ENCODE data around the gene XPNPEP1. TPM values are rescaled to one million over a fixed set of nuclear protein-coding genes. Genes with fewer than 3 reads are reported as not detected.
A peak's percentile ranks its signal among the peaks of the same experiment; 100 is the strongest.

Gene XPNPEP1
- polyA plus RNA-seq, 1 of the 3 experiments (the other 2 are of a cell fraction) = 167 TPM

DNA sequence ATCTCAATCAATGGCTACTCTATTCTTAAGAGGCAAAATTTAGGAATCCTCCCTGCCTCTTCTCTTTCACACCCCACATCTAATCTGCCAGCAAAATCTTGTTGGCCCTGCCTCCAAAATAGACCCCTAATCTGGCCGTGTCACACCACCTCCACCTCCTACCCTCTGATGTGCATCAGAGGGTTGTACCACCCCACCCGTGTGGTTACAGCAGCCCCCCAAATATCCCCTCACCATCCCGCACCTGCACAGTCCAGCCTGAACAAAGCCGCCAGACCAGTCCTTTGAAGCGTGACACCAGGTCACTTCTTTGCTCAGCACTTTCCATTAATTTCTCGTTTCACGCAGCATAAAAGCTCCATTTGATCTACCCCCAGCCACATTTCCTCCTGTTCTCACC is 776 bp upstream of the XPNPEP1 start:
- POLR2A ChIA-PET = no interaction called here
- TF ChIP-seq MXI1 (IDR thresholded peaks at IDR 0.05; ENCODE audit: low read depth, low read length) = no peak
- no peak for TF ChIP-seq FOXM1 (IDR thresholded peaks at IDR 0.05; ENCODE audit: low read depth)
- H3K9me3 ChIP-seq = no peaks in the 10 kb centered on the region
- H3K36me3 ChIP-seq (replicated peaks in 1 of 2; ENCODE audit: control insufficient read depth in 1 of 2, insufficient read depth in 2 of 2, low read length in 1 of 2) = no peaks in the 10 kb centered on the region
- H2AFZ ChIP-seq (ENCODE audit: low read depth) = peak overlapping the region; percentile 99; the same call in 1 of the 2 replicates
- 96% methylated on average over 7 of the region's 7 CpGs for WGBS (ENCODE audit: low lambda C conversion rate)
- H3K4me1 ChIP-seq (ENCODE audit: control insufficient read depth in 1 of 2, insufficient read depth in 2 of 2, low read depth in 1 of 2, low read length in 1 of 2) = peaks cover 0 to 27% of the 10 kb centered on the region in 2 experiments; a peak in 1 of 4 replicates
- DNase-seq = no peak
- H3K9me2 ChIP-seq = no peaks in the 10 kb centered on the region
- no peak overlapping the region for H3K9ac ChIP-seq
- no peaks in the 10 kb centered on the region for H3K27me3 ChIP-seq (ENCODE audit: insufficient read depth)
- H3K79me2 ChIP-seq (ENCODE audit: insufficient read depth) = peaks cover 41% of the 10 kb centered on the region
- peak overlapping the region in 1 of 2 experiments; percentile 77; a peak in 2 of 4 replicates for H3K4me3 ChIP-seq (ENCODE audit: low read depth in 2 of 2, low read length in 1 of 2)
- H3K27ac ChIP-seq (ENCODE audit: low read depth in 2 of 2, low read length in 1 of 2) = peak overlapping the region in 1 of 2 experiments; percentile 80; a peak in 1 of 4 replicates
- no peaks in the 10 kb centered on the region for H3F3A ChIP-seq (replicated peaks; ENCODE audit: insufficient read depth)
- CTCF ChIA-PET = interaction anchor here (1.5 kb wide), 1 partner anchor 14 kb away, joined by 3 read pairs; no protein-coding TSS in a partner anchor
- H3K4me2 ChIP-seq = peak overlapping the region; percentile 59; the same call in 1 of the 2 replicates
- H4K20me1 ChIP-seq (ENCODE audit: insufficient read depth) = no peaks in the 10 kb centered on the region

DNA sequence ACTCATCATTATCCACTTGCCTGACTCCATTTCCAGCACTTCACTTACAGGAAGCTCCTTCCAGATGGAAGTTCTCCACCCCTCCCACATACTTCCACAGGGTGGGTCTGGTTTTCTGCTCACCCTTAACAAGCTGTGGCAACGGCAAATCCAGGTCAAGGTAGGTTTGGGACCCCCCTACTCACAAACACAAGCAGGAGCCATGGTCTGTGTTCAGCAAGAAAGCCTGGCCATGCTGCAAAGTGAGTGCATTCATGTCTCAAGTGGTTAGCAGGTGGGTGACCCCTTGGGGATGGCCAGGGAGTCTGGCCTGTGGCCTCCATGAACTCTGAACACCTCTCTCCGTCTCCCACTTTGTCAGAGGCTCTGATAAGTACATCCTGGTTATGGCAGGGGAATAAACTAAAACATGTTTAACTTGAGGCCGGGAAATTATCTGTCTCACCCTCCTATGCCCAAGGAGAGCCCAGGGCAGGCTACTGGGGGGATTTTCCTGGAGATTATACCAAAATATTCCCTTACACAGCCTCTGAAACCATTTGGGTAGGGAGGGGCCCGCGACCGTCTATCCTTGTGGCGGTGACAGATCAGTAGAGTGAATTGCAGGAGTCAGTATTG is 844 bp downstream of the XPNPEP1 start:
- no peaks in the 10 kb centered on the region for H4K20me1 ChIP-seq (ENCODE audit: insufficient read depth)
- peak overlapping the region; percentile 69 to 70; a peak in 2 of 4 replicates for H3K27ac ChIP-seq (ENCODE audit: low read depth in 2 of 2, low read length in 1 of 2)
- peak overlapping the region; percentile 78; the same call in 1 of the 2 replicates for H2AFZ ChIP-seq (ENCODE audit: low read depth)
- no peaks in the 10 kb centered on the region for H3F3A ChIP-seq (replicated peaks; ENCODE audit: insufficient read depth)
- H3K4me1 ChIP-seq (ENCODE audit: control insufficient read depth in 1 of 2, insufficient read depth in 2 of 2, low read depth in 1 of 2, low read length in 1 of 2) = peaks cover 0 to 27% of the 10 kb centered on the region in 2 experiments; a peak in 1 of 4 replicates
- no peaks in the 10 kb centered on the region for H3K27me3 ChIP-seq (ENCODE audit: insufficient read depth)
- H3K9ac ChIP-seq = peak overlapping the region; percentile 90
- TF ChIP-seq GATA2 (CRISPR knock-in tag; IDR thresholded peaks at IDR 0.05) = no peak
- no peak for TF ChIP-seq MXI1 (IDR thresholded peaks at IDR 0.05; ENCODE audit: low read depth, low read length)
- TF ChIP-seq FOXM1 (IDR thresholded peaks at IDR 0.05; ENCODE audit: low read depth) = no peak
- TF ChIP-seq EZH2phosphoT487 (IDR thresholded peaks at IDR 0.05; ENCODE audit: borderline replicate concordance, low read depth) = no peak
- no peak for TF ChIP-seq YY1 (IDR thresholded peaks at IDR 0.05; ENCODE audit: low read depth)
- TF ChIP-seq EP300 (IDR thresholded peaks at IDR 0.05; ENCODE audit: borderline replicate concordance in 1 of 2, low read depth in 1 of 2, low read length in 1 of 2) = no peak
- no peak for TF ChIP-seq RCOR1 (IDR thresholded peaks at IDR 0.05; ENCODE audit: low read length)
- TF ChIP-seq, protein P1, sequence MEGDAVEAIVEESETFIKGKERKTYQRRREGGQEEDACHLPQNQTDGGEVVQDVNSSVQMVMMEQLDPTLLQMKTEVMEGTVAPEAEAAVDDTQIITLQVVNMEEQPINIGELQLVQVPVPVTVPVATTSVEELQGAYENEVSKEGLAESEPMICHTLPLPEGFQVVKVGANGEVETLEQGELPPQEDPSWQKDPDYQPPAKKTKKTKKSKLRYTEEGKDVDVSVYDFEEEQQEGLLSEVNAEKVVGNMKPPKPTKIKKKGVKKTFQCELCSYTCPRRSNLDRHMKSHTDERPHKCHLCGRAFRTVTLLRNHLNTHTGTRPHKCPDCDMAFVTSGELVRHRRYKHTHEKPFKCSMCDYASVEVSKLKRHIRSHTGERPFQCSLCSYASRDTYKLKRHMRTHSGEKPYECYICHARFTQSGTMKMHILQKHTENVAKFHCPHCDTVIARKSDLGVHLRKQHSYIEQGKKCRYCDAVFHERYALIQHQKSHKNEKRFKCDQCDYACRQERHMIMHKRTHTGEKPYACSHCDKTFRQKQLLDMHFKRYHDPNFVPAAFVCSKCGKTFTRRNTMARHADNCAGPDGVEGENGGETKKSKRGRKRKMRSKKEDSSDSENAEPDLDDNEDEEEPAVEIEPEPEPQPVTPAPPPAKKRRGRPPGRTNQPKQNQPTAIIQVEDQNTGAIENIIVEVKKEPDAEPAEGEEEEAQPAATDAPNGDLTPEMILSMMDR (IDR thresholded peaks at IDR 0.05) = no peak
- no peak for TF ChIP-seq MEF2A (IDR thresholded peaks at IDR 0.05; ENCODE audit: borderline replicate concordance, low read depth)
- no peak for TF ChIP-seq RFX5 (IDR thresholded peaks at IDR 0.05; ENCODE audit: low read length)
- TF ChIP-seq CHD2 (IDR thresholded peaks at IDR 0.05; ENCODE audit: low read length, partially characterized antibody) = no peak
- TF ChIP-seq, protein P2, sequence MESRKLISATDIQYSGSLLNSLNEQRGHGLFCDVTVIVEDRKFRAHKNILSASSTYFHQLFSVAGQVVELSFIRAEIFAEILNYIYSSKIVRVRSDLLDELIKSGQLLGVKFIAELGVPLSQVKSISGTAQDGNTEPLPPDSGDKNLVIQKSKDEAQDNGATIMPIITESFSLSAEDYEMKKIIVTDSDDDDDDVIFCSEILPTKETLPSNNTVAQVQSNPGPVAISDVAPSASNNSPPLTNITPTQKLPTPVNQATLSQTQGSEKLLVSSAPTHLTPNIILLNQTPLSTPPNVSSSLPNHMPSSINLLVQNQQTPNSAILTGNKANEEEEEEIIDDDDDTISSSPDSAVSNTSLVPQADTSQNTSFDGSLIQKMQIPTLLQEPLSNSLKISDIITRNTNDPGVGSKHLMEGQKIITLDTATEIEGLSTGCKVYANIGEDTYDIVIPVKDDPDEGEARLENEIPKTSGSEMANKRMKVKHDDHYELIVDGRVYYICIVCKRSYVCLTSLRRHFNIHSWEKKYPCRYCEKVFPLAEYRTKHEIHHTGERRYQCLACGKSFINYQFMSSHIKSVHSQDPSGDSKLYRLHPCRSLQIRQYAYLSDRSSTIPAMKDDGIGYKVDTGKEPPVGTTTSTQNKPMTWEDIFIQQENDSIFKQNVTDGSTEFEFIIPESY (IDR thresholded peaks at IDR 0.05; ENCODE audit: borderline replicate concordance, low read depth) = no peak
- TF ChIP-seq TAF1 (IDR thresholded peaks at IDR 0.05; ENCODE audit: borderline replicate concordance, low read depth, low read length) = no peak
- no peak for TF ChIP-seq NRF1 (IDR thresholded peaks at IDR 0.05; ENCODE audit: low read depth, low read length)
- TF ChIP-seq TCF12 (IDR thresholded peaks at IDR 0.05) = no peak
- no peak for TF ChIP-seq USF2 (IDR thresholded peaks at IDR 0.05; ENCODE audit: borderline replicate concordance, low read depth, low read length)
- no peak for TF ChIP-seq JUND (IDR thresholded peaks at IDR 0.05)
- no peak for TF ChIP-seq ELF1 (IDR thresholded peaks at IDR 0.05)
- no peak for TF ChIP-seq TEAD4 (IDR thresholded peaks at IDR 0.05; ENCODE audit: borderline replicate concordance, insufficient read depth)
- TF ChIP-seq RXRA (IDR thresholded peaks at IDR 0.05; ENCODE audit: borderline replicate concordance, low read depth) = no peak
- ChIA-PET POLR2A (no interaction called here), CTCF (interaction anchor here (1.2 to 1.3 kb wide), 2 partner anchors 43 to 54 kb away, joined by 3 read pairs; no protein-coding TSS in a partner anchor)
- peak; percentile 26 for DNase-seq
- peaks cover 57% of the 10 kb centered on the region for H3K79me2 ChIP-seq (ENCODE audit: insufficient read depth)
- H3K36me3 ChIP-seq (replicated peaks in 1 of 2; ENCODE audit: control insufficient read depth in 1 of 2, insufficient read depth in 2 of 2, low read length in 1 of 2) = no peaks in the 10 kb centered on the region
- 23% methylated on average over 7 of the region's 7 CpGs for WGBS (ENCODE audit: low lambda C conversion rate)
- H3K4me2 ChIP-seq = peak overlapping the region; percentile 98
- H3K4me3 ChIP-seq (ENCODE audit: low read depth in 2 of 2, low read length in 1 of 2) = peak overlapping the region; percentile 77 to 93
- no peaks in the 10 kb centered on the region for H3K9me2 ChIP-seq
- no peaks in the 10 kb centered on the region for H3K9me3 ChIP-seq

Measured in SK-N-SH (cell line).